ENCODE measurements around the gene FOXN3. TPM values are rescaled to one million over a fixed set of nuclear protein-coding genes. Genes with fewer than 3 reads are reported as not detected.

FOXN3 gene
- total and polyA plus RNA-seq, 2 donors (not counting 3 experiments of a cell fraction or from before 2014, with no cell fraction given) = 16.9 to 41.8 TPM

GRCh38 chr14:89184952-89185351, 232.1 kb downstream of the FOXN3 start:
- Histone ChIP-seq H3K27me3 (ENCODE audit: control insufficient read depth in 2 of 2, insufficient read depth in 2 of 2, low read length in 2 of 2) (no peaks in the 10 kb centered on the region), H2AFZ (ENCODE audit: low read depth, low read length) (no peak overlapping the region), H4K20me1 (replicated peaks; ENCODE audit: control insufficient read depth, extremely low read depth, insufficient read depth, low read length) (no peaks in the 10 kb centered on the region), H3K79me2 (ENCODE audit: control insufficient read depth, insufficient read depth, low read length) (no peaks in the 10 kb centered on the region), H3K27ac (ENCODE audit: insufficient read depth, low read depth, low read length) (no peak overlapping the region), H3K9me1 (replicated peaks; ENCODE audit: control insufficient read depth, extremely low read depth, insufficient read depth, low read length) (no peaks in the 10 kb centered on the region), H3K9ac (replicated peaks; ENCODE audit: extremely low read depth, insufficient read depth, low read length) (no peak overlapping the region), H3K36me3 (ENCODE audit: control insufficient read depth in 2 of 2, extremely low read depth in 1 of 2, insufficient read depth in 2 of 2, low read length in 2 of 2) (no peaks in the 10 kb centered on the region), H3K4me2 (ENCODE audit: insufficient read depth, low read length) (no peak overlapping the region), H3K4me1 (ENCODE audit: control insufficient read depth, extremely low read depth, insufficient read depth, low read length) (no peaks in the 10 kb centered on the region), H3K4me3 (replicated peaks in 1 of 3; ENCODE audit: insufficient read depth in 1 of 3, low read depth in 1 of 3, low read length in 3 of 3) (no peak overlapping the region), H3K9me3 (replicated peaks; ENCODE audit: control insufficient read depth, insufficient read depth, low read length) (no peaks in the 10 kb centered on the region)
- intact Hi-C loops (cut with micrococcal nuclease) (no loop called here), dilution Hi-C loops (cut with MboI; ENCODE audit: extremely low pct_ligation_motif_present, low sequenced_read_pairs) (no loop called here)
- no peak for DNase-seq (ENCODE audit: low read depth, low spot score)
- no peak for TF ChIP-seq EZH2 (IDR thresholded peaks at IDR 0.05; ENCODE audit: borderline replicate concordance, low read depth, low read length, severe bottlenecking)
- TF ChIP-seq FOS (IDR thresholded peaks at IDR 0.05; ENCODE audit: borderline replicate concordance, insufficient read depth, low read length) = no peak
- TF ChIP-seq MAX (IDR thresholded peaks at IDR 0.05; ENCODE audit: insufficient read depth, insufficient read length) = no peak
- no peak for TF ChIP-seq POLR2A (IDR thresholded peaks at IDR 0.05; ENCODE audit: low read depth, low read length)
- TF ChIP-seq GATA2 (IDR thresholded peaks at IDR 0.05; ENCODE audit: insufficient read depth, insufficient read length, low read depth, low read length) = no peak
- TF ChIP-seq JUN (IDR thresholded peaks at IDR 0.05; ENCODE audit: borderline replicate concordance, insufficient read depth, insufficient read length, low read depth) = no peak
- no peak for TF ChIP-seq POLR2AphosphoS5 (IDR thresholded peaks at IDR 0.05; ENCODE audit: insufficient read depth, low read depth, low read length)
- no peak for TF ChIP-seq CTCF (IDR thresholded peaks at IDR 0.05; ENCODE audit: extremely low read depth in 1 of 2, insufficient read depth in 1 of 2, low read depth in 1 of 2, low read length in 2 of 2)
- no peak for TF ChIP-seq MYC (IDR thresholded peaks at IDR 0.05; ENCODE audit: low read depth, low read length)
- FAIRE-seq = no peak
- ChIA-PET CTCF (no interaction called here), POLR2A (interaction anchor here (0.5 kb wide), 1 partner anchor 18 kb away, joined by 3 read pairs; no protein-coding TSS in a partner anchor)
- BruUV-seq (replicated peaks) = no TSS peak
